IPS-11a (cell line): ENCODE results near the gene CDH26.

ENCODE experiments used
- H3K4me3 ChIP-seq: one replicate; pipeline ENCODE4 v1.5.1; 2013; ENCODE audit warnings: low read depth, low read length, control low read depth

The CDH26 gene

GRCh38 chr20:59958123-59958522, at the start of gene CDH26:
Gene CDH26, plus strand, starts transcription at chr20:59958423. Its CDS starts 304 bp downstream, at chr20:59958727.
- H3K4me3 ChIP-seq, result no peak within 1 kb of the TSS

DNA sequence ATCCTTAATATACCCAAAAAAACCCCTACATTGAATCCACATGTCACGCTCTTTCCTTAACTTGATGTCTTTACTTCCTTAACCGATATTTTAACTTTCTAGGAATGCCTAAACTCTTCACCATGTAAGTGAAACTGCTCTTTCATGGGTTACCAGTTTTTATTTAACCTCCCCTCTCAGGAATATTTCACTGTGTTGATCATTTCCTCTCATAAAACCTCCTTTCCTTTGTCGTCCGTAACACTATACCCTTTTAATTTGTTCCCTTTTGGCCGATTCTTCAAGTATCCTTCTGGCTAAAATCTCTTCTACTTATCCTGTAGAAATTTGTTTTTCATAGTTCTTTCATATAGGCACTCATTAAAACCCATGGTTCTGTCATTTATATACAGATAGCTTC, 49.4 kb upstream of the CDH26 start:
- no peak overlapping the region for H3K4me3 ChIP-seq

DNA sequence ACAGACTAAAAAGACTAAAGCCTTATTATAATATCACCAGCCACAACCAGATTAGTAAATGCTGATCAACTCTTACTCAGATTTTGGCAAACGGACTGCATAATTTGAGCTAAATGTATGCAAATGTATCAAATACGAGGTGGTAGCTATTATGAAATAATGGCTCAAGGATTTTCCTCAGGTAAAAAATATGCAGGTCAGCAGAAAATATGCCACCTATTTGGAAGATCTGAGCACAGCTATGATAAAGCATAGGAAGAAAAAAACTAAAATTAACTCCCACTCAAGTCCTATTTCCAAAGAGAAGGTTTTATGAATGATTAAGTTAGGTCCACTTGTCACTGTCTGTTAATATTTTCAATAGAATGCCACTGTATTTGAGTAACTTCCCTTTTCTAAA, 47.2 kb upstream of the CDH26 start:
- H3K4me3 ChIP-seq, result no peak overlapping the region

DNA sequence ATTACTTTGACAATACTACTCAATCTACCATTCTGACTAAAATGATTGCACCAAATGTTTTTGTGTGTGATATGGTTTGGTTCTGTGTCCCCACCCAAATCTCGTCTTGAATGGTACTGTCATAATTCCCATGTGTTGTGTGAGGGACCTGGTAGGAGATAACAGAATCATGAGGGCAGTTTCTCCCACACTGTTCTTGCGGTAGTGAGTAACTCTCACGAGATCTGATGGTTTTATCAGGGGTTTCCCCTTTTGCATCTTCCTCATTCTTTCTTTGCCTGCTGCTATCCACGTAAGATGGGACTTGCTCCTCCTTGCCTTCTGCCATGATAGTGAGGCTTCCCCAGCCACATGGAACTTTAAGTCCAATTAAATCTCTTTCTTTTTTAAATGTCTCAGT, 45.6 kb upstream of the CDH26 start:
- no peak overlapping the region for H3K4me3 ChIP-seq

DNA sequence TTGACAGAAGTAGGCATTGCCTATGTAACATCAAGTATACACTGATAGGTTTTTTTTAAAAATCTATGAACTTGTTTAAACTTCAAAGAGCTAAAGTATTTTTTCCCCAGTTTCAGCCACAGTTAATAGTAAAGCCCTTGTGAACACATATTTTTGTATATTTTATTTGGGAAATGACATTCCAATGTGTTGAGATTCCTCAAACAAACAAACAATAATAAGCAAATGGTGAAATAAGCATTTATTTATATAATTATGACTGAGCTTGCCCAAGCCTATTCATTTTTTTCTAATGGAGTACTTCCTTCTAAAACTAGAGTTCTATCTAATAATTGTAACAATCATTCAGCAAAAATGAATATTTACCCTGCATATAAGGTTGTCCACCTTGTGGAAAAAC, 37.3 kb upstream of the CDH26 start:
- H3K4me3 ChIP-seq, result no peak overlapping the region

DNA sequence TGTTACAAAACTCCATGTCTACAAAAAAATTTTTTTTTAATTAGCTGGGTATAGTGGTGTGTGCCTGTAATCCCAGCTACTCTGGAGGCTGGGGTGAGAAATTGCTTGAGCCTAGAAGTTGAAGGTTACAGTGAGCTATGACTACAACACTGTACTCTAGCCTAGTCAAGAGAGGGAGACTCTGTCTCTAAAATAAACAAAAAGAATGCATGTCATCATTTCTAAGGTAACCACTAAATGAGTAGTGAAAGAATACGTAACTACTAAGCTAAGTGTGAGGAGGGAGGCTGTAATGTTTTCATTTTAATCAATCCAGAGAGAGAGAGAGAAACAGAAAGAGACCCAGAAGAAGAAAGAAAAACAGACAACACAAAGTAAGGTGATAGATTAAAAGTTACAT, 34.7 kb upstream of the CDH26 start:
- no peak overlapping the region for H3K4me3 ChIP-seq

DNA sequence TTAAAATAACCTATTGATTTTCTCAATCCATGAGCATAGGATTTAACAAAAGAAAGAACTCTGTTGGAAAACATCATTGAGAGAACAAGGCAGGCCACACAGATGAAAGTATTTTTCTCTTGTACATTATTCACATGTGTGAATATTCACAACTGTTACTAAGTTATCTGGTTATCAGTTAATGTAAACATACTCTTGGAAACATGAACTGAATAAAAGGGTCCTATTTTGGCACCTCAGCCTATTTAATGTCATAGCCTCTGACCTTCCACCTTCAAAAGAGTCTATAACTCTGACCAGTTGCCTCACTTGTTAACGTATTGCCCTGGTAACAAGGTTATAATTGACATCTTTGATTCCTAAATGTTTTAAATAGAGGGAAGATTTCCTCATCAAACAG, 32.9 kb upstream of the CDH26 start:
- no peak overlapping the region for H3K4me3 ChIP-seq

DNA sequence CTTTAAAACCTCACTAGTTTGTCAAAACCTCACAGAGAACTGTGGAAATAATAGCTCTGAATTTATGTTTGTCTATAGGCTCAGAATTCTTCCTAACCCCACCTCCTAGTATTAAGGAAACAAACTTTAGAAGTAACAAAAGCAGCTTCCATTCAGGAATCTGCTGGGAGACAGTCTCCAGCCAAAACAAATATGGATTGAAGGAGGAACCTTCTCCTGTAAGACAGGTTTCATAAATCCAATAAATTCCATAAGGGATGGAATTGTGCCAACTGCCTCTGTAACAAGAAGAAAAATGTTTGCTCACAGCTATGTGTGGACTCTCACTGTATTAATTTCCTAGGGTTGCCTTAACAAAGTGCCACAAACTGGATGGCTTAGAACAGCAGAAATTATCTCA, 32.3 kb upstream of the CDH26 start:
- no peak overlapping the region for H3K4me3 ChIP-seq

GRCh38 chr20:59931511-59932312, 26.5 kb upstream of the CDH26 start:
- H3K4me3 ChIP-seq, result no peak overlapping the region

DNA sequence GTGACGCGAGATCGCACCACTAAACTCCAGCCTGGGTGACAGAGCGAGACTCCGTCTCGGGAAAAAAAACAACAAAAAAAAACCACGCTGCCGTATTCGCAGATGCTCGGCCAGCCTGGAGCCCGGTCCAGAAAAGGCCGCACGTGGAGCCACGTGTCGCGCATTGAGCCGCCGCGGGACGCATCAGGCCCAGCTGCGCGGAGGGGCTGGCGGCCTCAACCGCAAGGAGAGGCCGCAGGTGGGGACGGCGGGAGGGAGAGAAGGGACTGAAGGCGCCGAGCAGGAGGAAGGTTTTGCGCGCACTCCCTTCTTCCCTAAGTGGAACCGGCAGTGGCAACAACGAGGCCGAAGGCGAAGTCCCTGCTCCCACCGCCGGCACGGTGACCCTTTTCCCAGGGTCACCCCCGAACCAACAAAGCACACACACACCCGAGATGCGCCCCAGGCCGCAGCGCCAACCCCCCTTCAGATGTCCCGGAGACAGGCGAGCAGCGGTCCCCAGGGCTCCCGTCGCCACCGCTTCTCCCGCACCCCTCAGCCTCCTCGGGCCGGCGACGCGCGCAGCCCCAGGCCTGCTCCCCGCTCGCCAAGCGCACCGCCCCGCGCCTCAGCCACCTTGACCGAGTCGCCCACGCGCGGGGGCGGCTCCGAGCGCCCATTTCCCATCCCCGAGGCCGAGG, 25.5 kb upstream of the CDH26 start:
- H3K4me3 ChIP-seq, result no peak overlapping the region

GRCh38 chr20:59933296-59933848, 24.9 kb upstream of the CDH26 start, which contains the start of gene SYCP2:
Gene SYCP2, minus strand, starts transcription at chr20:59933637. Its CDS starts 11,224 bp downstream, at chr20:59922413.
- peak within 1 kb of the TSS; percentile 13 for H3K4me3 ChIP-seq

GRCh38 chr20:59933849-59934585, 24.2 kb upstream of the CDH26 start:
- peak overlapping the region; percentile 13 for H3K4me3 ChIP-seq

- H3K4me3 ChIP-seq, result no peak overlapping the region
Observed at GRCh38 chr20:59935457-59936185, 22.6 kb upstream of the CDH26 start.

DNA sequence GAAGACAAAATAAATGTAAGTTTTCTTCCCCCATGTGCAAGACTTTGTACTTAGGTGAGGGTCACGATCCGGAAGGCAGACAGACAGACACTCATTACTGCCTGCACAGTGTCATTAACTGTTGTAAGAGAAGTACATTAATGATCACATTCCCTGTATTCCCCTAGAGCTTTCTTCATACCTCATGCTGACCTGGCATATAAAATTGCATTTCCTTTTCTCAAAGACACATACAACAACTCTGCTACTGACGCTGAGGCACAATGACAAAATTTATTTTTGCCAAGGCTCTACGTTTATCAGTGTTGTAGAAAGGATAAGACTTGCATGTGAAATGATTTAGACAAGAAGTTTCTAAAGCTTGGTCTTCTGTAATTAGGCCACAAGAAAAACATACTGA, 21.8 kb upstream of the CDH26 start:
- H3K4me3 ChIP-seq, result no peak overlapping the region

DNA sequence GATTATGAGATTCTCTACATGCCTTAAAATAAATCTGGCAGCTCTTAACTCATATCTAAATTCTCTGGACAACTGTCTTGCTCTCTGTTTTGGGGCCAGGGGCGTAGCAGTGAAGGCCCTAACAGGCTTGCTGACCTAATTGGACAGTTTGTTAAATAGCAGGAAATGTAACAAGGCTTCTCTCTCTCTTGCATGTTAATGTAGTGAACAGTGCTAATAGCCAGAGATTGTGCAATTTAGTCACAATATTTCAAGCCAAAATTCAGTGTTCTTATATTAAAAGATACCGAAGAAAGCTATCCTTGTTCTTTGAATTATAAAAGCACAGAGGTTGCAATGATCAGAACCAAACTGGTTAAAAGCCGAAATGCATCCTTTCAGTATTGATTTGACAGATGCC, 21.1 kb upstream of the CDH26 start:
- no peak overlapping the region for H3K4me3 ChIP-seq

DNA sequence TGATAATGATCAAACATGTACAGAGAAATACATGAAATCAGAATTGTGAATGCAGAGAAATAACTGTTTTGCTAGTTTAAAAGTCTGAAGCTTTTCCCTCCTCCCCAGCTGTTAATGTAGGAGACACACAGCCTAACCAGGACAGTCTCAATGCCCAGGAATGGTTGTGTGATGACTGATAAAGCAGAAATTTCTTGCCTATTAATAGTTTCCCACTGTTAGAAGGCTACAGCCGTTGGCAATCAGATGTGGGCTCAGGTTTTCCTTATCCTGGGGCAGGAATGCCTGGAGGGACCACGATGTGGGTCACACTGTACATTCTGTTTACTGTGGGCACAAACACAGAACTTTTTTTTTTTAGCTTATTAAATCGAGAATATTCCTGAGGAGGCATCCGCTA, 20.0 kb upstream of the CDH26 start:
- no peak overlapping the region for H3K4me3 ChIP-seq

- H3K4me3 ChIP-seq, result no peak overlapping the region
Observed at GRCh38 chr20:59938696-59939051, 19.5 kb upstream of the CDH26 start.

- H3K4me3 ChIP-seq, result peak overlapping the region; percentile 87
Observed at GRCh38 chr20:59939052-59939878, 19.0 kb upstream of the CDH26 start.

- H3K4me3 ChIP-seq, result peak overlapping the region; percentile 87
Observed at GRCh38 chr20:59939879-59940128, 18.4 kb upstream of the CDH26 start.
